GM23338 (cell line): ENCODE measurements around the gene MRPS21. TPM values are rescaled to one million over a fixed set of nuclear protein-coding genes. Genes with fewer than 3 reads are reported as not detected.

Source experiments
- ATAC-seq: fragments of 200-7000 bp; cut with Tn5 transposase; 3 replicates; pipeline ENCODE4 v1.9.1; 2020
- DNase-seq: peaks from one replicate; pipeline ENCODE4 v3.0.0-alpha.2; 2015; ENCODE audit warnings: low spot score
- H2AFZ ChIP-seq: fragments of 200-600 bp; sonication (generic); 2 replicates; pipeline ENCODE4 v1.8.0; 2016; ENCODE audit warnings: antibody characterized with exemption, mild to moderate bottlenecking, moderate library complexity
- H3F3A ChIP-seq: fragments of 200-600 bp; sonication (generic); replicated peaks from 2 replicates; pipeline ENCODE4 v1.8.0; 2017; ENCODE audit warnings: antibody characterized with exemption, mixed run types, low read depth
- H3K27ac ChIP-seq: fragments of 200-600 bp; sonication (generic); 2 replicates; pipeline ENCODE4 v1.6.1; 2016; ENCODE audit warnings: low read depth
- H3K27me3 ChIP-seq: fragments of 200-600 bp; sonication (generic); 2 replicates; pipeline ENCODE4 v1.8.0; 2016; ENCODE audit warnings: mild to moderate bottlenecking, mixed run types, moderate library complexity; ENCODE audit not compliant: insufficient read depth
- H3K36me3 ChIP-seq: fragments of 200-600 bp; sonication (generic); 2 replicates; pipeline ENCODE4 v1.8.0; 2016; ENCODE audit warnings: mild to moderate bottlenecking; ENCODE audit not compliant: insufficient read depth
- H3K4me1 ChIP-seq: fragments of 200-600 bp; sonication (generic); 2 replicates; pipeline ENCODE4 v1.8.0; 2016; ENCODE audit warnings: mild to moderate bottlenecking, moderate library complexity; ENCODE audit not compliant: insufficient read depth
- H3K4me2 ChIP-seq: fragments of 200-600 bp; sonication (generic); 2 replicates; pipeline ENCODE4 v1.7.1; 2017; ENCODE audit warnings: mixed run types
- H3K4me3 ChIP-seq: fragments of 200-600 bp; sonication (generic); 2 replicates; pipeline ENCODE4 v1.6.1; 2016; ENCODE audit warnings: mixed run types
- H3K79me2 ChIP-seq: fragments of 200-600 bp; sonication (generic); replicated peaks from 2 replicates; pipeline ENCODE4 v1.8.0; 2017; ENCODE audit warnings: mild to moderate bottlenecking; ENCODE audit not compliant: insufficient read depth
- H3K9me2 ChIP-seq: fragments of 200-600 bp; sonication (generic); 2 replicates; pipeline ENCODE4 v1.8.0; 2017; ENCODE audit not compliant: insufficient read depth
- H4K20me1 ChIP-seq: fragments of 200-600 bp; sonication (generic); replicated peaks from 2 replicates; pipeline ENCODE4 v1.8.0; 2017; ENCODE audit warnings: mild to moderate bottlenecking; ENCODE audit not compliant: insufficient read depth
- H3K27ac Mint-ChIP-seq: 2 replicates; pipeline ENCODE4 v1.8.0; 2020; ENCODE audit warnings: inconsistent platforms, mild to moderate bottlenecking, moderate library complexity, mixed read lengths
- H3K27me3 Mint-ChIP-seq: 3 replicates; pipeline ENCODE4 v1.8.0; 2022; ENCODE audit warnings: low read depth, mild to moderate bottlenecking, moderate library complexity, mixed read lengths, inconsistent platforms; ENCODE audit not compliant: insufficient read depth, poor library complexity
- H3K36me3 Mint-ChIP-seq: 3 replicates; pipeline ENCODE4 v1.8.0; 2021; ENCODE audit warnings: low read depth, mild to moderate bottlenecking, inconsistent platforms, moderate library complexity, mixed read lengths
- H3K4me1 Mint-ChIP-seq: 3 replicates; pipeline ENCODE4 v1.8.0; 2020; ENCODE audit warnings: mild to moderate bottlenecking, inconsistent platforms, mixed read lengths
- H3K4me3 Mint-ChIP-seq: 3 replicates; pipeline ENCODE4 v1.8.0; 2021; ENCODE audit warnings: moderate library complexity, mild to moderate bottlenecking, inconsistent platforms, mixed read lengths
- H3K9me3 Mint-ChIP-seq: 3 replicates; pipeline ENCODE4 v1.8.0; 2020; ENCODE audit warnings: moderate library complexity, mild to moderate bottlenecking, inconsistent platforms, mixed read lengths
- CREB1 ChIP-seq: fragments of 250-450 bp; sonication (Bioruptor Pico); IDR thresholded peaks from 2 replicates; pipeline ENCODE4 v1.5.0; 2020; ENCODE audit warnings: low read depth, mild to moderate bottlenecking, moderate library complexity
- EZH2 ChIP-seq: fragments of 200-600 bp; sonication (generic); IDR thresholded peaks from one replicate; pipeline ENCODE4 v1.8.0; 2017; ENCODE audit warnings: antibody characterized with exemption, mild to moderate bottlenecking, low read depth; ENCODE audit not compliant: unreplicated experiment
- EZH2phosphoT487 ChIP-seq: fragments of 200-600 bp; sonication (generic); IDR thresholded peaks from one replicate; pipeline ENCODE4 v1.8.1; 2018; ENCODE audit warnings: antibody characterized with exemption; ENCODE audit not compliant: unreplicated experiment
- JUNB ChIP-seq: IDR thresholded peaks from one replicate; pipeline ENCODE4 v1.6.1; 2016; ENCODE audit warnings: antibody characterized with exemption; ENCODE audit not compliant: unreplicated experiment
- NANOG ChIP-seq: IDR thresholded peaks from 2 replicates; pipeline ENCODE4 v1.6.1; 2016; ENCODE audit warnings: antibody characterized with exemption, borderline replicate concordance
- POLR2AphosphoS5 ChIP-seq: IDR thresholded peaks from 2 replicates; pipeline ENCODE4 v1.6.1; 2016; ENCODE audit warnings: antibody characterized with exemption, low read depth
- ZNF114 ChIP-seq: fragments of 250-450 bp; sonication (Bioruptor Pico); IDR thresholded peaks from 2 replicates; pipeline ENCODE4 v1.5.0; 2020; ENCODE audit warnings: mild to moderate bottlenecking, moderate library complexity
- ZNF331 ChIP-seq: fragments of 250-450 bp; sonication (Bioruptor Pico); IDR thresholded peaks from 2 replicates; pipeline ENCODE4 v1.5.0; 2020; ENCODE audit warnings: low read depth, mild to moderate bottlenecking, moderate library complexity
- polyA plus RNA-seq: library from polyadenylated mRNA; unstranded; fragments of >200 nt; fragmentation: Nextera tagmentation; extraction: Ambion mirVana; gene quantifications from 2 replicates; pipeline ENCODE4 v1.2.1, GENCODE V29; 2016
- total RNA-seq: library from RNA; depleted of rRNA; stranded (reverse); fragments of >200 nt; shearing (Covaris generic); gene quantifications from 2 replicates; pipeline ENCODE4 v1.2.3, GENCODE V29; 2014
- TF ChIP-seq, protein P1 (sequence below): IDR thresholded peaks from one replicate; pipeline ENCODE4 v1.6.1; 2018; ENCODE audit warnings: antibody characterized with exemption; ENCODE audit not compliant: unreplicated experiment
- TF ChIP-seq, protein P2 (sequence below): IDR thresholded peaks from 2 replicates; pipeline ENCODE4 v1.6.1; 2016; ENCODE audit warnings: antibody characterized with exemption
- TF ChIP-seq, protein P3 (sequence below): fragments of 250-450 bp; sonication (Bioruptor Pico); IDR thresholded peaks from 2 replicates; pipeline ENCODE4 v1.5.0; 2020; ENCODE audit warnings: mild to moderate bottlenecking, moderate library complexity
- TF ChIP-seq, protein P4 (sequence below), 2 experiments: fragments of 200-600 bp in 1 of 2; sonication (generic) in 1 of 2; conservative IDR thresholded peaks; 2 replicates each; pipeline versions ENCODE4 v1.5.1 to v1.6.1; 2016 to 2017; ENCODE audit warnings: antibody characterized with exemption in 2 of 2, low read depth in 2 of 2, mild to moderate bottlenecking in 2 of 2, moderate library complexity in 1 of 2

The MRPS21 gene
- total and polyA plus RNA-seq, 2 experiments from 2014 or later: 51.2 to 313 TPM

DNA sequence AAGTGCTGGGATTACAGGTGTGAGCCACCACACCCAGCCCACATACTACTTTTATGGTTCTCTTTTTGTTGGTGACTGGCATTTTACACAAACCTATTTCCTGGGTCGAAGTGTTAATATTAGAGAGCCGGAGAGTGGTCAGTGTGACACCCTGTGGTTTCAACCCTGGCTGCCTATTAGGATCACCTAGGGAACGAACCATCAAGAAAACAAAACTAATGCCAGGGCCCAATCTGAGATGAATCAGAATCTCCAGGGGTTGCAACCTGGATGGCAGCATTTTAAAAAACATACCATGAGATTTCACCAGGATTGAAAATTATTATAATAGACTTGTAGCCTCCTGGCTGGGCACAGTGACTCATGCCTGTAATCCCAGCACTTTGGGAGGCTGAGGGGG lies 6.1 kb downstream of the MRPS21 start:
- H3K4me1 Mint-ChIP-seq: peaks cover 29% of the 10 kb centered on the region
- H3K9me3 Mint-ChIP-seq: no peaks in the 10 kb centered on the region
- Histone ChIP-seq H2AFZ (no peak overlapping the region), H3K27ac (no peak overlapping the region), H3K36me3 (peaks cover 35% of the 10 kb centered on the region), H3K4me2 (no peak overlapping the region), H4K20me1 (peaks cover 20% of the 10 kb centered on the region), H3K9me2 (no peaks in the 10 kb centered on the region), H3F3A (peaks cover 19% of the 10 kb centered on the region; the same call in 1 of the 2 replicates), H3K79me2 (peaks cover 61% of the 10 kb centered on the region), H3K4me3 (no peak overlapping the region), H3K27me3 (no peaks in the 10 kb centered on the region), H3K4me1 (peaks cover 32% of the 10 kb centered on the region)
- no peak for ATAC-seq
- no peak for TF ChIP-seq POLR2AphosphoS5
- TF ChIP-seq, protein P1, sequence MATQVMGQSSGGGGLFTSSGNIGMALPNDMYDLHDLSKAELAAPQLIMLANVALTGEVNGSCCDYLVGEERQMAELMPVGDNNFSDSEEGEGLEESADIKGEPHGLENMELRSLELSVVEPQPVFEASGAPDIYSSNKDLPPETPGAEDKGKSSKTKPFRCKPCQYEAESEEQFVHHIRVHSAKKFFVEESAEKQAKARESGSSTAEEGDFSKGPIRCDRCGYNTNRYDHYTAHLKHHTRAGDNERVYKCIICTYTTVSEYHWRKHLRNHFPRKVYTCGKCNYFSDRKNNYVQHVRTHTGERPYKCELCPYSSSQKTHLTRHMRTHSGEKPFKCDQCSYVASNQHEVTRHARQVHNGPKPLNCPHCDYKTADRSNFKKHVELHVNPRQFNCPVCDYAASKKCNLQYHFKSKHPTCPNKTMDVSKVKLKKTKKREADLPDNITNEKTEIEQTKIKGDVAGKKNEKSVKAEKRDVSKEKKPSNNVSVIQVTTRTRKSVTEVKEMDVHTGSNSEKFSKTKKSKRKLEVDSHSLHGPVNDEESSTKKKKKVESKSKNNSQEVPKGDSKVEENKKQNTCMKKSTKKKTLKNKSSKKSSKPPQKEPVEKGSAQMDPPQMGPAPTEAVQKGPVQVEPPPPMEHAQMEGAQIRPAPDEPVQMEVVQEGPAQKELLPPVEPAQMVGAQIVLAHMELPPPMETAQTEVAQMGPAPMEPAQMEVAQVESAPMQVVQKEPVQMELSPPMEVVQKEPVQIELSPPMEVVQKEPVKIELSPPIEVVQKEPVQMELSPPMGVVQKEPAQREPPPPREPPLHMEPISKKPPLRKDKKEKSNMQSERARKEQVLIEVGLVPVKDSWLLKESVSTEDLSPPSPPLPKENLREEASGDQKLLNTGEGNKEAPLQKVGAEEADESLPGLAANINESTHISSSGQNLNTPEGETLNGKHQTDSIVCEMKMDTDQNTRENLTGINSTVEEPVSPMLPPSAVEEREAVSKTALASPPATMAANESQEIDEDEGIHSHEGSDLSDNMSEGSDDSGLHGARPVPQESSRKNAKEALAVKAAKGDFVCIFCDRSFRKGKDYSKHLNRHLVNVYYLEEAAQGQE: no peak
- no peak for TF ChIP-seq EZH2
- no peak for TF ChIP-seq ZNF331 (CRISPR knock-in tag)
- no peak for TF ChIP-seq JUNB
- no peak for TF ChIP-seq ZNF114 (CRISPR knock-in tag)
- no peak for TF ChIP-seq EZH2phosphoT487
- no peak for TF ChIP-seq NANOG
- TF ChIP-seq, protein P2, sequence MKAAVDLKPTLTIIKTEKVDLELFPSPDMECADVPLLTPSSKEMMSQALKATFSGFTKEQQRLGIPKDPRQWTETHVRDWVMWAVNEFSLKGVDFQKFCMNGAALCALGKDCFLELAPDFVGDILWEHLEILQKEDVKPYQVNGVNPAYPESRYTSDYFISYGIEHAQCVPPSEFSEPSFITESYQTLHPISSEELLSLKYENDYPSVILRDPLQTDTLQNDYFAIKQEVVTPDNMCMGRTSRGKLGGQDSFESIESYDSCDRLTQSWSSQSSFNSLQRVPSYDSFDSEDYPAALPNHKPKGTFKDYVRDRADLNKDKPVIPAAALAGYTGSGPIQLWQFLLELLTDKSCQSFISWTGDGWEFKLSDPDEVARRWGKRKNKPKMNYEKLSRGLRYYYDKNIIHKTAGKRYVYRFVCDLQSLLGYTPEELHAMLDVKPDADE: no peak
- TF ChIP-seq, protein P3, sequence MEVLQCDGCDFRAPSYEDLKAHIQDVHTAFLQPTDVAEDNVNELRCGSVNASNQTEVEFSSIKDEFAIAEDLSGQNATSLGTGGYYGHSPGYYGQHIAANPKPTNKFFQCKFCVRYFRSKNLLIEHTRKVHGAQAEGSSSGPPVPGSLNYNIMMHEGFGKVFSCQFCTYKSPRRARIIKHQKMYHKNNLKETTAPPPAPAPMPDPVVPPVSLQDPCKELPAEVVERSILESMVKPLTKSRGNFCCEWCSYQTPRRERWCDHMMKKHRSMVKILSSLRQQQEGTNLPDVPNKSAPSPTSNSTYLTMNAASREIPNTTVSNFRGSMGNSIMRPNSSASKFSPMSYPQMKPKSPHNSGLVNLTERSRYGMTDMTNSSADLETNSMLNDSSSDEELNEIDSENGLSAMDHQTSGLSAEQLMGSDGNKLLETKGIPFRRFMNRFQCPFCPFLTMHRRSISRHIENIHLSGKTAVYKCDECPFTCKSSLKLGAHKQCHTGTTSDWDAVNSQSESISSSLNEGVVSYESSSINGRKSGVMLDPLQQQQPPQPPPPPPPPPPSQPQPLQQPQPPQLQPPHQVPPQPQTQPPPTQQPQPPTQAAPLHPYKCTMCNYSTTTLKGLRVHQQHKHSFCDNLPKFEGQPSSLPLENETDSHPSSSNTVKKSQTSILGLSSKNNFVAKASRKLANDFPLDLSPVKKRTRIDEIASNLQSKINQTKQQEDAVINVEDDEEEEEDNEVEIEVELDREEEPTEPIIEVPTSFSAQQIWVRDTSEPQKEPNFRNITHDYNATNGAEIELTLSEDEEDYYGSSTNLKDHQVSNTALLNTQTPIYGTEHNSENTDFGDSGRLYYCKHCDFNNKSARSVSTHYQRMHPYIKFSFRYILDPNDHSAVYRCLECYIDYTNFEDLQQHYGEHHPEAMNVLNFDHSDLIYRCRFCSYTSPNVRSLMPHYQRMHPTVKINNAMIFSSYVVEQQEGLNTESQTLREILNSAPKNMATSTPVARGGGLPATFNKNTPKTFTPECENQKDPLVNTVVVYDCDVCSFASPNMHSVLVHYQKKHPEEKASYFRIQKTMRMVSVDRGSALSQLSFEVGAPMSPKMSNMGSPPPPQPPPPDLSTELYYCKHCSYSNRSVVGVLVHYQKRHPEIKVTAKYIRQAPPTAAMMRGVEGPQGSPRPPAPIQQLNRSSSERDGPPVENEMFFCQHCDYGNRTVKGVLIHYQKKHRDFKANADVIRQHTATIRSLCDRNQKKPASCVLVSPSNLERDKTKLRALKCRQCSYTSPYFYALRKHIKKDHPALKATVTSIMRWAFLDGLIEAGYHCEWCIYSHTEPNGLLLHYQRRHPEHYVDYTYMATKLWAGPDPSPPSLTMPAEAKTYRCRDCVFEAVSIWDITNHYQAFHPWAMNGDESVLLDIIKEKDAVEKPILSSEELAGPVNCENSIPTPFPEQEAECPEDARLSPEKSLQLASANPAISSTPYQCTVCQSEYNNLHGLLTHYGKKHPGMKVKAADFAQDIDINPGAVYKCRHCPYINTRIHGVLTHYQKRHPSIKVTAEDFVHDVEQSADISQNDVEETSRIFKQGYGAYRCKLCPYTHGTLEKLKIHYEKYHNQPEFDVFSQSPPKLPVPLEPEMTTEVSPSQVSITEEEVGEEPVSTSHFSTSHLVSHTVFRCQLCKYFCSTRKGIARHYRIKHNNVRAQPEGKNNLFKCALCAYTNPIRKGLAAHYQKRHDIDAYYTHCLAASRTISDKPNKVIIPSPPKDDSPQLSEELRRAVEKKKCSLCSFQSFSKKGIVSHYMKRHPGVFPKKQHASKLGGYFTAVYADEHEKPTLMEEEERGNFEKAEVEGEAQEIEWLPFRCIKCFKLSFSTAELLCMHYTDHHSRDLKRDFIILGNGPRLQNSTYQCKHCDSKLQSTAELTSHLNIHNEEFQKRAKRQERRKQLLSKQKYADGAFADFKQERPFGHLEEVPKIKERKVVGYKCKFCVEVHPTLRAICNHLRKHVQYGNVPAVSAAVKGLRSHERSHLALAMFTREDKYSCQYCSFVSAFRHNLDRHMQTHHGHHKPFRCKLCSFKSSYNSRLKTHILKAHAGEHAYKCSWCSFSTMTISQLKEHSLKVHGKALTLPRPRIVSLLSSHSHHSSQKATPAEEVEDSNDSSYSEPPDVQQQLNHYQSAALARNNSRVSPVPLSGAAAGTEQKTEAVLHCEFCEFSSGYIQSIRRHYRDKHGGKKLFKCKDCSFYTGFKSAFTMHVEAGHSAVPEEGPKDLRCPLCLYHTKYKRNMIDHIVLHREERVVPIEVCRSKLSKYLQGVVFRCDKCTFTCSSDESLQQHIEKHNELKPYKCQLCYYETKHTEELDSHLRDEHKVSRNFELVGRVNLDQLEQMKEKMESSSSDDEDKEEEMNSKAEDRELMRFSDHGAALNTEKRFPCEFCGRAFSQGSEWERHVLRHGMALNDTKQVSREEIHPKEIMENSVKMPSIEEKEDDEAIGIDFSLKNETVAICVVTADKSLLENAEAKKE: no peak
- TF ChIP-seq, protein P4, sequence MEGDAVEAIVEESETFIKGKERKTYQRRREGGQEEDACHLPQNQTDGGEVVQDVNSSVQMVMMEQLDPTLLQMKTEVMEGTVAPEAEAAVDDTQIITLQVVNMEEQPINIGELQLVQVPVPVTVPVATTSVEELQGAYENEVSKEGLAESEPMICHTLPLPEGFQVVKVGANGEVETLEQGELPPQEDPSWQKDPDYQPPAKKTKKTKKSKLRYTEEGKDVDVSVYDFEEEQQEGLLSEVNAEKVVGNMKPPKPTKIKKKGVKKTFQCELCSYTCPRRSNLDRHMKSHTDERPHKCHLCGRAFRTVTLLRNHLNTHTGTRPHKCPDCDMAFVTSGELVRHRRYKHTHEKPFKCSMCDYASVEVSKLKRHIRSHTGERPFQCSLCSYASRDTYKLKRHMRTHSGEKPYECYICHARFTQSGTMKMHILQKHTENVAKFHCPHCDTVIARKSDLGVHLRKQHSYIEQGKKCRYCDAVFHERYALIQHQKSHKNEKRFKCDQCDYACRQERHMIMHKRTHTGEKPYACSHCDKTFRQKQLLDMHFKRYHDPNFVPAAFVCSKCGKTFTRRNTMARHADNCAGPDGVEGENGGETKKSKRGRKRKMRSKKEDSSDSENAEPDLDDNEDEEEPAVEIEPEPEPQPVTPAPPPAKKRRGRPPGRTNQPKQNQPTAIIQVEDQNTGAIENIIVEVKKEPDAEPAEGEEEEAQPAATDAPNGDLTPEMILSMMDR (conservative IDR thresholded peaks at IDR 0.05; ENCODE audit: low read depth in 2 of 2): no peak
- no peak for TF ChIP-seq CREB1
- H3K27me3 Mint-ChIP-seq: peaks cover 4% of the 10 kb centered on the region
- no peak overlapping the region for H3K27ac Mint-ChIP-seq
- peaks cover 93% of the 10 kb centered on the region for H3K36me3 Mint-ChIP-seq
- no peak overlapping the region for H3K4me3 Mint-ChIP-seq
- no peak for DNase-seq
